Gastroesophageal sphincter (tissue), 3 donors: ENCODE results near the gene KDM4C.

Source experiments
- CTCF ChIP-seq, 4 experiments: fragments of 200-600 bp in 2 of 4; fragments of 450-650 bp in 2 of 4; sonication (generic) in 1 of 4; IDR thresholded peaks; one replicate each; pipeline ENCODE4 v1.5.1; 2017 to 2019; ENCODE audit warnings: antibody characterized with exemption in 4 of 4, mild to moderate bottlenecking in 2 of 4, moderate library complexity in 2 of 4
- POLR2A ChIP-seq, 2 donors: fragments of 450-650 bp; IDR thresholded peaks; one replicate each; pipeline ENCODE4 v1.6.1; 2017; ENCODE audit warnings: antibody characterized with exemption in 2 of 2, mild to moderate bottlenecking in 2 of 2, moderate library complexity in 1 of 2
- POLR2AphosphoS5 ChIP-seq: sonication (generic); formaldehyde crosslinking; IDR thresholded peaks from one replicate; pipeline ENCODE4 v1.6.1; 2017; ENCODE audit warnings: antibody characterized with exemption

DNA sequence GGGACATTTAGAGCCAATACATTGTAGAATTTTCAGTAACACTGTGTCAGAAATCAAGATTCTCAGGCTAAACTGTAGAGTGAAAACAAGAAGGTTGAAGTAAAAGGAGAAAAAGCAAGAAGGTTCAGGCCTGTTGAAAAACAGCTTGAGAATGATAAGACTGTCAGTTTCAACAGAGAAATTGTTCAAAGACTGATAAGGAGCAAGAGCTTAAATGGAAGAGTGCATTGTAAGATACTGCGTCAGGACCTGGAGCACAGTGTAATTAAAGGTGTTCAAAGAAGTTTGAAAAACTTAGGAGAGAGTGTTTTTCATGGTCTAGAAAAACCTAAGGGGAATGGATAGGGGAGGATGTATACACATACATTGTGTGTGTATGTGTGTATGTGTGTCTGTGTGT is 408.3 kb downstream of the KDM4C start:
- TF ChIP-seq CTCF (IDR thresholded peaks at IDR 0.05) (no peak), POLR2A (IDR thresholded peaks at IDR 0.05) (no peak), POLR2AphosphoS5 (no peak)
